Measurements from ENCODE around the gene B4GALT6.

- no peak for TF ChIP-seq POLR2A (IDR thresholded peaks at IDR 0.05; ENCODE audit: low read depth, low read length)
- TF ChIP-seq POLR2AphosphoS5 (IDR thresholded peaks at IDR 0.05; ENCODE audit: low read depth, low read length): no peak
- no peak for TF ChIP-seq TAF1 (IDR thresholded peaks at IDR 0.05; ENCODE audit: borderline replicate concordance, low read depth, low read length)
Measured at GRCh38 chr18:31718386-31718785, 34.0 kb upstream of the B4GALT6 start.

Measured in GM12892 (cell line).